Skin epidermis (tissue), 12 donors: ENCODE measurements around the gene TRIM43B.
A peak's percentile ranks its signal among the peaks of the same experiment; 100 is the strongest.
"Not testable (repeated sequence)": the region's sequence is repeated elsewhere in the genome, so short reads cannot be mapped to it uniquely, and the experiment has no call there.

Experiments
- H3K27ac ChIP-seq, 21 experiments: fragments of 200-600 bp; sonication (generic) in 11 of 21; one replicate each; pipeline ENCODE4 v1.5.0; 2020; ENCODE audit warnings: mild to moderate bottlenecking in 3 of 21, inconsistent platforms in 2 of 21, moderate library complexity in 2 of 21
- H3K4me3 ChIP-seq, 7 experiments: fragments of 200-600 bp; sonication (generic) in 2 of 7; one replicate each; pipeline ENCODE4 v1.5.0; 2020; ENCODE audit warnings: inconsistent platforms in 2 of 7, mild to moderate bottlenecking in 2 of 7, moderate library complexity in 1 of 7

The TRIM43B gene

DNA sequence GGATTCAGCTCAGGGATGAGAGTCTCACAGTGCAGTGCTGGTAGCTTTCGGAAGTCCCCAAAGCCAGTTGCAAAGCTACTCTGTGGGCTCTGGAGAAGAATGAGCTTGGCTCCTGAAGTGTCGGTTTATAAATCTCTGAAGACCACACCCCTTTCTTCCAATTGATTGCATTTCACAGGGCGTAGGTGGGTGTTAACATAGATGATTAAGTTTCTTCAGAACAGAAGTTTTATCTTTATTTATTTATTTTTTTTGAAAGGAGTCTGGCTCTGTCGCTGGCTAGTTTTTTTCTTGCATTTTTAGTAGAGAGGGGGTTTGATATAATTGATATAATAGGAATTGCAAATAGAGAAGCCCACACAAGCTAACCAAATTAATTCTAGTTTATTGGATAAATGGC is at the start of gene TRIM43B:
TRIM43B (minus strand) TSS at position 101 of the 400 bp plus-strand sequence. CDS start 2,040 bp downstream, outside the sequence.
- H3K4me3 ChIP-seq, H3K27ac ChIP-seq: not testable (repeated sequence)

GRCh38 chr2:95531254-95531771 is 46.8 kb upstream of the TRIM43B start:
- Histone ChIP-seq H3K4me3 (no peak overlapping the region), H3K27ac (no peak overlapping the region)

DNA sequence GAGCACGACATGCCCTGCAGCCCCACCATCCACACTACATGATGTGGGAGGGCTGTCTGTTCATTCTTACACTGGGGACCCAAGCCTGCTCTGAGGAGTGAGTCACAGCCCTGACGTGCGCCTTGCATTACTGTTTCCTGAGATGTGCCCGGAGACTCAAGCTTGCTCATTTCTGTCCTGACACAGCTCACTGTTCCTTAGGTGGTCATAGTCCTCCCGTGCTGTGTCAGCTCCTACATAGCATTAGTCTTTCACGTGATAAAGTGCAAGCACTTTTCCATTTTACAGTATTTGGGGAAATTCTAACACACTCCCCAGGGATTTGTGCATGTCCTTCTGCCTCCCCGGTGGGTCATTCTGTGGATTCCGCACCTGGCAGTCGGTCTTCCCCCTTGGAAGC is 46.2 kb upstream of the TRIM43B start:
- Histone ChIP-seq H3K4me3 (no peak overlapping the region), H3K27ac (no peak overlapping the region)

- Histone ChIP-seq H3K4me3 (peak overlapping the region; percentile 57 to 92 (median 75)), H3K27ac (peak overlapping the region in 20 of 21 experiments; percentile 44 to 88 (median 80))
Observed at GRCh38 chr2:95526360-95527341, 42.1 kb upstream of the TRIM43B start.

DNA sequence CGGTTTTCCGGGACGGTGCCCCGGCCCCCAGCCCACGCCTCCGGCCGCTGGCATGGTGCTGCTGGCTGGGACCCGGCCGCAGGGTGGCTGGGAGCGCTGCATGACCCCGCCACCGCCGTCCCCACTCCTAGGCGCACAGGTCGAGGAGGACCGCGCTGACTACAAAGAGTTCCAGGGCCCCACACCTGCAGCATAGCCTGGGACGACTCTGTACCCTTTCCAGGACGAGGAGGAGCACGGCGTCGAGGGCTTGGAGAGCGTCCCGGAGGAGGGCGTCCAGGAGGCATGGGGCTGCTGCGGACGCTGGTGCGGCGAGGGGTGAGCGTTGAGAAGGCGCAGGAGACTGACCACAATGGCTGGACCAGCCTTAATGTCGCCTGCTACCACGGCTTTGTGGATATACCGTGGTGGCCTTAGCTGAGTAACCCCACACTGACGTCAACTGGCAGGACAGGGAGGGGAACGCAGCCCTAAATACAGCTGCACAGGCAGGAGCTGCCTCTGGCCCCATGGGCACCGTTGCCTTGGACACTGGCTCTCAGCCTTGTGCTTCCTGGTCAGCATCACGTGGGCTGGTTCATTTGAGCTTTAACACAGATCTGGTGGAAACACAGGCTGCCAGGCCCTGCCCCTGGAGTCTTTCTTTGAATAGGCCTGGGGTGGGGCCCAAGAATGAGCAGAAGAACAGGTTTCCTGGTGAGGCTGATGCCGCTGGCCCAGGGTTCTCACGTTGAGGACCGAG is 40.9 kb upstream of the TRIM43B start:
- Histone ChIP-seq H3K4me3 (peak overlapping the region; percentile 57 to 92 (median 75)), H3K27ac (peak overlapping the region in 5 of 21 experiments; percentile 78 to 85 (median 84))

- Histone ChIP-seq H3K4me3 (no peak overlapping the region), H3K27ac (no peak overlapping the region)
Observed at GRCh38 chr2:95524195-95524594, 39.6 kb upstream of the TRIM43B start.

- no peak overlapping the region for H3K4me3 ChIP-seq
- no peak overlapping the region for H3K27ac ChIP-seq
Observed at GRCh38 chr2:95514718-95515117, 30.2 kb upstream of the TRIM43B start.

GRCh38 chr2:95514226-95514625 is 29.7 kb upstream of the TRIM43B start:
- H3K4me3 ChIP-seq, H3K27ac ChIP-seq: not testable (repeated sequence)

- no peak overlapping the region for H3K27ac ChIP-seq
- no peak overlapping the region for H3K4me3 ChIP-seq
Observed at GRCh38 chr2:95509408-95509807, 24.9 kb upstream of the TRIM43B start.

DNA sequence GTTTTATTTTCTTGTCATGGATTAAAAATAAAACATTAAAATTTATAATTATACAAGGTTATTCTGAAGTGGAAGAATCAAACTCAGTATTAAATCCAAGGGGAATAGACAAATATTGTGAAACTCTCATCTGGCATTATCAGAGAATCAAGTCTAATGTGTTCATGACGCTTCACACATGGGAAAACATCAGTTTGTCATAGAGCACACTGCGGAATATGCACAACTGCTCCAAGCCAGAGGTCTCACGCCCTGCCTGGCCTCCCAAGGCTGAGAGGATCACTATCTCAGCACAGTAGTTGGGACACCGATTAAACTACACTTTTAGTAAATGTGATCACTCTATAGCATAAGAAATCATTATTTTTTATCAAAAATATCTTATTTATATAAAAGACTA is 20.7 kb upstream of the TRIM43B start:
- no peak overlapping the region for H3K27ac ChIP-seq
- H3K4me3 ChIP-seq: no peak overlapping the region

DNA sequence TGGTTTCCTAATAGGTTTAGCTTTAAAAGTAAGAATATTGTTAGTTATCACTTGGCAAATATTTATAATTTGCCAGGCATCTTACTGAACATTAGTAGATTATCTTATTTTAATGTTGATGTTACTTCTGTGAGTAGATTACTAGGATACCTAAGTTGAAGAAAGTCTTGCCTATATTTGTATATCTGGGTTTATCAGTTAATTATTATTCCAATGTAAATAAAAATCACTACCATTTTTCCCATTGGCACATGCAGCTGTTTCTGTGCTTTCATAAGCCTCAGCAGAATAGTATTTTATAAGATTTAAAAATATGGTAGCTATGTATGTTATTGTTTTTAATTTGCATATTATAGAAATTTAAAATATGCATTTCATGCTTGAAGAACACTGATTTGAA is 16.3 kb upstream of the TRIM43B start:
- H3K27ac ChIP-seq: no peak overlapping the region
- H3K4me3 ChIP-seq: no peak overlapping the region

DNA sequence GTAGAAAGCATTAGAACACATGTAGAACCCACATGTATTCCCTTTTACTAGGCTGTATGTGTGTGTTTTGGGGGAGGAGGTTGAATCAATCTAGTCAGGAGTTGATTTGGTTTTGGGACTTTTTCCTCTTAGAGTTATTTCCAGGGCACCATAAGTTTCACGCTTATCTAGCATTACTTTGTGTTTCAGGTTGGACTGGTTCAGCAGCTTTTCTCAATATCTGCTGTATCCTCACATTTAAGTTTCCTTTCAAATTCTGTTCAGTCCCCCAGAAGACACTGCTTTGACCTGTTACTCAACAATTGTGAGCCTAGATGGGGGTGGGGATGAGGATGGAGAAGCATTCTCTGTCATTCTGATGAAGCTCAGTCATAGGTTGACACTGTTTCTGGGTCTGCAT is 7.5 kb upstream of the TRIM43B start:
- H3K27ac ChIP-seq, H3K4me3 ChIP-seq: not testable (repeated sequence)

DNA sequence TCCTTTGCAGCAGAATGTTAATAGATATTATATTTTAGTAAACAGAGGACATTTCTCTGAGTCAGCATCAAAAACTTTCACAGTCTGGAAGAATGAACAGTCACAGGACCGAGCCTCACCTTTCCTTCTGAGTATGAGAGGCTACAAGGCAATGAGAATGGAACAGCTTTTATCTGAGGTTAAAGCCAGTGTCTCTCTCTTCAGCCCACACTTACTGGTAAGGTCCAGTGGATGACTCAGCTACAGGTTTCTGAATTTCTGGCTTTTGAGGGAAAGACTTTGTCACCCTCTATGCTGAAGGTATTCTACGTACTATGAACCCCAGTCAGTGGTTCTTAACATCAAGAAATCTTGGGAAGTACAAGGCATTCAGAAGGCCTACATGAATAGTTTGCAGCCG is 9.5 kb downstream of the TRIM43B start:
- H3K4me3 ChIP-seq, H3K27ac ChIP-seq: not testable (repeated sequence)

DNA sequence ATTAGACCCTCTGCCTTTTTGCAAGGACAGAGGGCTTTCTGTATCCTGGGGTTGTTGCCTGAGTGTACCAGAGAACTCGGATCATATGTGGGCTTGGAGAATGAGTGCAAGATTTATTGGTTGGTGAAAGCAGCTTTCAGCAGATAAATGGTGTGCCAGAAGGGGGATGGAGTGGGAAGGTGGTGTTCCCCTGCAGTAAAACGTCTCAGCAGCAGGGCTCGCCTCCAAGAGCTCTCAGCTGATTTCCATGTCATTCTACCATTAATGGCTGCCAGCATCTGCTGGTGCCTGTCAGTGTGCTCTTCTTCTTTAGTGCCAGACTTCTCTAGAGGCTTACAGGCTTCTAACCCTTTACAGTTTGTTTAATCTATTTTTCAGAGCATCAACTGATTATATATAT is 16.6 kb downstream of the TRIM43B start:
- not testable (repeated sequence) for H3K27ac ChIP-seq, H3K4me3 ChIP-seq

- not testable (repeated sequence) for H3K4me3 ChIP-seq, H3K27ac ChIP-seq
Observed at GRCh38 chr2:95466572-95466971, 18.0 kb downstream of the TRIM43B start.

DNA sequence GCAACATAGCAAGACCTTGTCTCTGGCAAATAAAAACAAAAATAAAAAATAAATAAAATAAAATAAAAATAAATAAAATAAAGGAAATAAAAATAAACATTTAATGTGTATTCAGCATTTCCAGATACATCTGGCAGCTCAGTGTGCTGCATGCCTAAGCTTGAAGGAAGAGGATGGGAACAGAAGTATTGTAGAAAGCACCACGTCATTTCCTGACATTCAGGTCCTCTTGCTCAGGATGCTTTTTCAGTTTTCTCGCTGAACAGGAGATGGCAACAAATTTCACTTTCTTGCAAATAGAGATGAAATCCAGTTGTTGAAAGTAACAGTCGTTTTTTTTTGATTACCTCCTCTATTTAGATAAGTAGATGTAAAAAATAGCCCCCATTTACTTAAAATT is 21.3 kb downstream of the TRIM43B start:
- not testable (repeated sequence) for H3K27ac ChIP-seq, H3K4me3 ChIP-seq

GRCh38 chr2:95445317-95445716 is 39.2 kb downstream of the TRIM43B start:
- not testable (repeated sequence) for H3K27ac ChIP-seq, H3K4me3 ChIP-seq

GRCh38 chr2:95442474-95443099 is 42.0 kb downstream of the TRIM43B start:
- H3K4me3 ChIP-seq, H3K27ac ChIP-seq: not testable (repeated sequence)

DNA sequence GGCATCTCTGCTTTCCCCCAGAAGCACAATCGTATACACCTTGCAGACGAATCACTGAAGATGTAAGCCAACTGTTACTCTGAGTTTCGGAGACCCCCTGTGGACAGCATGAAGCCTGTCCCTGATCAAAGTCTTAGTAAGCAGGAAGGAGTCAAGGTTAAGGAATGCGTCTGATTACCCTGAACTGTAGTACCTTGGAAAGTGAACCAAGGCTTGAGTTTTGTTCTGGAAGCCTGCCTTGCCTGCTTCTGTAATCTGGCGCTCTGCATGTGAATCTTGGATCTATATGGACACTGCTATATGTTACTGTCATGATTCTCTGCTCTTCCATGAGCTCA is 48.7 kb downstream of the TRIM43B start:
- H3K4me3 ChIP-seq, H3K27ac ChIP-seq: not testable (repeated sequence)

DNA sequence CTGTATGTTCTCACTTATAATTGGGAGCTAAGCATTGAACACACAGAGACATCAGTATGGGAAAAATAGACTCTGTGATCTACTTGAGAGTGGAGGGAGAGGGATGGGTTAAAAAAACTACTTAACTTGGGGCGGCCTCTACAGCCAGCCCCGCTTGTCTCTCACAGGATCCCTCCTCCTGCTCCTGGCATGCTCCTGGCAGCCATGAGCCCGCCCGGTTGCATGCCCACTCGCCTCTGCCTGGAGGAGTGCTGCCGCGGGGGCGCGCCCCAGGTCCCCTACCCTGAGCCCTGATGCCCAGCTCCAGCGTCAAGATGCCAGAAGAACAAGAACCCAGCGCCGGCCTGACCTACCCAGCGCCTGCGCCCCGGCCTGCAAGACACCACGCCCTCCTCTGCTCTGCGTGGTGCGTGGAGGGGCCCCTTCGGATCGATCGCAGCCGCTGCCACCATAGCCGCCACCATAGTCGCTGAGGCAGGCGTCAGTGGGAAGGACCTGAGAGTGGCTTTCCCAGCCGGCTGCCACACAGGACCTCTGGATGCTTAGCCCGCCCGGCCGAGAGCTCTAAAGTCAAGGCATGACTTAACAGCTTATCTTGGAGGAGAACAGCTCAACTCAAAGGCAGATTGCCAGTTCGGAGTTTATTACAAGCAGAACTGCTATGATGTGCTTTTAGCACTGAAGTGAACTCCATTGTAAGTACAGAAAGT is 49.2 kb downstream of the TRIM43B start:
- H3K4me3 ChIP-seq, H3K27ac ChIP-seq: not testable (repeated sequence)
